Measurements from ENCODE around the gene AMPH.

Gene AMPH

DNA sequence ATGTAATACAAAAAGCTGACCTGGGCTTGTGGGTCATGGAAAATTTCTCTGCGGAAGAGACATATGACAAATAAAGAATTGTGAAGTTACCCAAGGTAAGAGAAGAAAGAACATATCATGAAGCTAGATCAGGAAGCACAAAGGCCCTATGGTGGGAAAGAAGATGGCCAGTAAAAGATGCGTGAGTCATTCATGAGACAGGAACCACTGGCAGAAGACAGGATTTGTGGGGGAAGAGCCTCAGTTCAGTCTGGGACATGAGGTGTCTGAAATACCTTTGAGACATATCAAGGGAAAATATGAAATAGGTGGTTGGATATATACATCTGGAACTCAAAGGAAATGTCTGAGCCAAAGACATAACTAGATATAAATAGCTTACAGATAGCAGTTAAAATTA lies 27.7 kb upstream of the AMPH start:
- DNase-seq (ENCODE audit: extremely low spot score) = no peak
- ChIA-PET POLR2A (no interaction called here), CTCF (no interaction called here)

DNA sequence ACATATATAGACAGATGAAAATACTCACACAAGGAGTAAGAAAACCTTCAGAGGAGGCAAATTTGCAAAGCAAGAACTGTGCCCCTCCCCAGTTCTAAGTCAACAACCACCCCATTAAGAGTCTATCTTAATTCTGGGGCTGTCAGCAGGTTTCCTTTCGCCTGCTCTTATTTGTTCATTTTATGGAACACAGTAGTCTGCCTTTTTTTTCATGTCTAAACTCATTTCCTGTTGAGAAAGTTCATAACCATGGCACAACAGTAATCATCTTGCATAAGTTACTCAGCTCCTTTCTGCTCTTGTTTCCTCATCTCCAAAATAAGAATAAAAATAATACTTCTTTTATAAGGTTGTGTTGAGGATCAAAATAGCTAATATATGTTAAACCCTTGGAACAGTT lies 25.8 kb upstream of the AMPH start:
- TF ChIP-seq ELF4 (IDR thresholded peaks at IDR 0.05) (no peak), SUZ12 (IDR thresholded peaks at IDR 0.05) (no peak), LEF1 (IDR thresholded peaks at IDR 0.05; ENCODE audit: borderline replicate concordance) (no peak), FOXA1 (IDR thresholded peaks at IDR 0.05) (no peak), FOXM1 (IDR thresholded peaks at IDR 0.05; ENCODE audit: borderline replicate concordance) (no peak), SP1 (IDR thresholded peaks at IDR 0.05) (no peak), L3MBTL2 (conservative IDR thresholded peaks at IDR 0.05) (no peak), HDGF (IDR thresholded peaks at IDR 0.05; ENCODE audit: borderline replicate concordance) (no peak), NFRKB (IDR thresholded peaks at IDR 0.05) (no peak), FOXK2 (IDR thresholded peaks at IDR 0.05) (no peak), CTBP1 (IDR thresholded peaks at IDR 0.05; ENCODE audit: borderline replicate concordance) (no peak), BHLHE40 (IDR thresholded peaks at IDR 0.05; ENCODE audit: borderline replicate concordance) (no peak)
- TF ChIP-seq, protein P1, sequence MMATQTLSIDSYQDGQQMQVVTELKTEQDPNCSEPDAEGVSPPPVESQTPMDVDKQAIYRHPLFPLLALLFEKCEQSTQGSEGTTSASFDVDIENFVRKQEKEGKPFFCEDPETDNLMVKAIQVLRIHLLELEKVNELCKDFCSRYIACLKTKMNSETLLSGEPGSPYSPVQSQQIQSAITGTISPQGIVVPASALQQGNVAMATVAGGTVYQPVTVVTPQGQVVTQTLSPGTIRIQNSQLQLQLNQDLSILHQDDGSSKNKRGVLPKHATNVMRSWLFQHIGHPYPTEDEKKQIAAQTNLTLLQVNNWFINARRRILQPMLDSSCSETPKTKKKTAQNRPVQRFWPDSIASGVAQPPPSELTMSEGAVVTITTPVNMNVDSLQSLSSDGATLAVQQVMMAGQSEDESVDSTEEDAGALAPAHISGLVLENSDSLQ (IDR thresholded peaks at IDR 0.05) = no peak
- ChIA-PET CTCF (no interaction called here), POLR2A (no interaction called here)
- no peak for DNase-seq (ENCODE audit: extremely low spot score)

More for the DNA sequence above, 27.7 kb upstream of the AMPH start:
- TF ChIP-seq L3MBTL2 (conservative IDR thresholded peaks at IDR 0.05) = no peak
- no peak for TF ChIP-seq FOXM1 (IDR thresholded peaks at IDR 0.05; ENCODE audit: borderline replicate concordance)
- TF ChIP-seq FOXK2 (IDR thresholded peaks at IDR 0.05) = no peak
- no peak for TF ChIP-seq LEF1 (IDR thresholded peaks at IDR 0.05; ENCODE audit: borderline replicate concordance)

DNA sequence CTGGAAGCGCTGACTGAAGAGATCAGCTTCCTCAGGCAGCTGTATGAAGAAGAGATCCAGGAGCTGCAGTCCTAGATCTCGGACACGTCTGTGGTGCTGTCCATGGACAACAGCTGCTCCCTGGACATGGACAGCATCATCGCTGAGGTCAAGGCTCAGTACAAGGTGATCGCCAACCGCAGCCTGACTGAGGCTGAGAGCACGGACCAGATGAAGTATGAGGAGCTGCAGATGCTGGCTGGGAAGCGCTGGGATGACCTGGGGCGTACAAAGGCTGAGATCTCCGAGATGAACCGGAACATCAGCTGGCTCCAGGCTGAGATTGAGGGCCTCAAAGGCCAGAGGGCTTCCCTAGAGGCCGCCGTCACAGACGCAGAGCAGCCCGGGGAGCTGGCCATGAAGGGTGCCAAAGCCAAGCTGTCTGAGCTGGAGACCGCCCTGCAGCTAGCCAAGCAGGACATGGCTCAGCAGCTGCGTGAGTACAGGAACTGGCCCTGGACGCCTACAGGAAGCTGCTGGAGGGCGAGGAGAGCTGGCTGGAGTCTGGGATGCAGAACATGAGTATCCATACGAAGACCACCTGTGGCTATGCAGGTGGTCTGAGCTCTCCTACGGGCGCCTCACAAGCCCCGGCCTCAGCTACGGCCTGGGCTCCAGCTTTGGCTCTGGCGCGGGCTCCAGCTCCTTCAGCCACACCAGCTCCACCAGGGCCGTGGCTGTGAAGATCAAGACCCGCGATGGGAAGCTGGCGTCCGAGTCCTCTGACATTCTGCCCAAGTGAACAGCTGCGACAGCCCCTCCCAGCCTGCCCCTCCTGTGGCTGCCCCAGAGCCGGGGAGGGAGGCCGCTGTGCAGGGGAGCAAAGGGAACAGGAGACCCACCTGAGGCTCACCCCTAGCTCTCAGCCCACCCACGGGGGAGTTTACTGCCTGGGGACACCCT lies 24.9 kb upstream of the AMPH start:
- no peak for TF ChIP-seq BHLHE40 (IDR thresholded peaks at IDR 0.05; ENCODE audit: borderline replicate concordance)
- no peak for TF ChIP-seq ZNF384 (IDR thresholded peaks at IDR 0.05)
- TF ChIP-seq LEF1 (IDR thresholded peaks at IDR 0.05; ENCODE audit: borderline replicate concordance) = no peak
- TF ChIP-seq SUZ12 (IDR thresholded peaks at IDR 0.05) = no peak
- TF ChIP-seq FOXA1 (IDR thresholded peaks at IDR 0.05) = no peak
- no peak for TF ChIP-seq TARDBP (IDR thresholded peaks at IDR 0.05)
- no peak for TF ChIP-seq SP1 (IDR thresholded peaks at IDR 0.05)
- no peak for TF ChIP-seq ARNT (IDR thresholded peaks at IDR 0.05)
- no peak for TF ChIP-seq HDGF (IDR thresholded peaks at IDR 0.05; ENCODE audit: borderline replicate concordance)
- TF ChIP-seq, protein P1 (IDR thresholded peaks at IDR 0.05) = no peak
- TF ChIP-seq NFRKB (IDR thresholded peaks at IDR 0.05) = no peak
- no peak for TF ChIP-seq CTBP1 (IDR thresholded peaks at IDR 0.05; ENCODE audit: borderline replicate concordance)
- POLR2A ChIA-PET = no interaction called here
- DNase-seq (ENCODE audit: extremely low spot score) = no peak
- CTCF ChIA-PET = interaction anchor here (0.6 kb wide), 1 partner anchor 206 kb away, joined by 3 read pairs; no protein-coding TSS in a partner anchor

DNA sequence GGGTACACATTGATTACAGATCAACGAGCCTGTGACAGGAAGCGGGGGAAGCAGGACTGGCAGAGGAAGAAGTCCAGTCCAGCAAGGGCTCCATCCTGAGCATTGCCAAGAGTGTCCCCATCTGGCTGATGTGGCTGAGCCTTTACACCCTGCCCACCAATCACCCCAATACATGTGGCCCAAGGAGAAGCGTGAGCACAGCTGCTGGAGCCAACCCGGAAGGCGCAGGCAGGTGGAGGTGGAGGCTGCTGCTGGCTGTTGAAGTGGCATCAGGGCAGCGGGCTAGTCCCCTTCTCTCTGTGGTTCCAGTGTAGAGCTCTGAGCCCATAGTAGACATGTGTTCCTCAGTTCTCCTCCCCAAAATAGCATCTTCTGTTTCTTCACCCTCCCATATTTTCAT lies 6.8 kb upstream of the AMPH start:
- TF ChIP-seq LEF1 (IDR thresholded peaks at IDR 0.05; ENCODE audit: borderline replicate concordance) = no peak
- no peak for TF ChIP-seq L3MBTL2 (conservative IDR thresholded peaks at IDR 0.05)
- TF ChIP-seq FOXM1 (IDR thresholded peaks at IDR 0.05; ENCODE audit: borderline replicate concordance) = no peak
- TF ChIP-seq FOXK2 (IDR thresholded peaks at IDR 0.05) = no peak
- no peak for TF ChIP-seq SUZ12 (IDR thresholded peaks at IDR 0.05)
- TF ChIP-seq TARDBP (IDR thresholded peaks at IDR 0.05) = no peak
- no peak for TF ChIP-seq NFRKB (IDR thresholded peaks at IDR 0.05)
- no peak for TF ChIP-seq BHLHE40 (IDR thresholded peaks at IDR 0.05; ENCODE audit: borderline replicate concordance)
- TF ChIP-seq, protein P1 (IDR thresholded peaks at IDR 0.05) = no peak
- no peak for TF ChIP-seq HDGF (IDR thresholded peaks at IDR 0.05; ENCODE audit: borderline replicate concordance)
- TF ChIP-seq ZNF384 (IDR thresholded peaks at IDR 0.05) = no peak
- no peak for TF ChIP-seq ARNT (IDR thresholded peaks at IDR 0.05)
- no peak for TF ChIP-seq SP1 (IDR thresholded peaks at IDR 0.05)
- no peak for TF ChIP-seq ELF4 (IDR thresholded peaks at IDR 0.05)
- TF ChIP-seq FOXA1 (IDR thresholded peaks at IDR 0.05) = no peak
- TF ChIP-seq CTBP1 (IDR thresholded peaks at IDR 0.05; ENCODE audit: borderline replicate concordance) = no peak
- ChIA-PET POLR2A (no interaction called here), CTCF (no interaction called here)
- no peak for DNase-seq (ENCODE audit: extremely low spot score)

DNA sequence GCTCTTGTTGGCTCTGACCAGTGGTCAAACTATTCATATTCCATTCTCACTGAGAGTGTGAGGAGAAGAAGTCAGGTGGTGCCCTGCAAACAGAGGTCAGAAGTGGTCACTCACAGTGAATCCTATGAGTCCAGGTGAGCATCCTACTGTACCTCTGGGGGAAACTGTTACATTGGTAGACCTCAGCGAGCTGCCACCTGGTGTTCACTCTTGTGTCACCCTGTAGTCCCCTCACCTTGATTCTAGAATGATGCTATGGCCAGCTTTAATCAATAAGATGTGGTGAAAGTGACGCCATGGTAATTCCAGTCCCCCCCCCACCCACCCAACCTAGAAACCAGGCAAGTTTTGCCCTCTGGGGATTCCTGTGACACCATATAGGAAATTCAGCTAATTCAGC lies 1.2 kb upstream of the AMPH start:
- TF ChIP-seq SP1 (IDR thresholded peaks at IDR 0.05) (no peak), FOXK2 (IDR thresholded peaks at IDR 0.05) (no peak)
- DNase-seq (ENCODE audit: extremely low spot score) = no peak
- ChIA-PET POLR2A (no interaction called here), CTCF (interaction anchor here (0.6 to 1.3 kb wide), 2 partner anchors 20 to 458 kb away, joined by 3 to 4 read pairs; no protein-coding TSS in a partner anchor)

Measured in HEK293T (cell line).